Tibial artery (tissue), 4 donors: ENCODE data around the gene SLAMF7.

Experiments
- DNase-seq, 2 donors: peaks; one replicate each; pipeline ENCODE4 v3.0.0-alpha.2; 2019
- H3K27ac ChIP-seq, 2 donors: fragments of 200-600 bp; sonication (generic) in 1 of 2; 1 replicate in 1 of 2; 2 replicates in 1 of 2; pipeline ENCODE4 v1.5.1; 2018 to 2019; ENCODE audit warnings: mild to moderate bottlenecking in 1 of 2
- H3K27me3 ChIP-seq, 2 donors: fragments of 200-600 bp; sonication (generic) in 1 of 2; one replicate each; pipeline versions ENCODE4 v1.5.1 to v1.6.0; 2016 to 2019
- H3K36me3 ChIP-seq, 3 donors: fragments of 200-600 bp; sonication (generic) in 2 of 3; one replicate each; pipeline ENCODE4 v1.5.1; 2016 to 2019; ENCODE audit warnings: mild to moderate bottlenecking in 2 of 3
- H3K4me1 ChIP-seq, 4 donors: fragments of 200-600 bp; sonication (generic) in 2 of 4; 1 replicate in 3 of 4; 2 replicates in 1 of 4; pipeline ENCODE4 v1.5.1; 2016 to 2019
- H3K4me3 ChIP-seq, 2 donors: fragments of 200-600 bp; sonication (generic) in 1 of 2; 1 replicate in 1 of 2; 2 replicates in 1 of 2; pipeline ENCODE4 v1.5.1; 2018 to 2019; ENCODE audit warnings: mild to moderate bottlenecking in 2 of 2
- H3K9me3 ChIP-seq, 3 donors: fragments of 200-600 bp; sonication (generic) in 1 of 3; one replicate each; pipeline ENCODE4 v1.5.1; 2016 to 2019
- CTCF ChIP-seq, 2 experiments: fragments of 200-600 bp in 1 of 2; fragments of 450-650 bp in 1 of 2; IDR thresholded peaks; one replicate each; pipeline ENCODE4 v1.5.1; 2017 to 2019; ENCODE audit warnings: antibody characterized with exemption in 2 of 2, mild to moderate bottlenecking in 1 of 2, moderate library complexity in 1 of 2
- intact Hi-C: fragments of 100-400 bp; cut with DNase I; formaldehyde crosslinking; loops from one replicate; pipeline ENCODE4 v1.15.0; 2023; ENCODE audit warnings: low total_unique reads

The SLAMF7 gene

GRCh38 chr1:160745551-160745950, 6.5 kb downstream of the SLAMF7 start:
- no peak for TF ChIP-seq CTCF (IDR thresholded peaks at IDR 0.05)
- Histone ChIP-seq H3K27me3 (no peaks in the 10 kb centered on the region), H3K4me1 (no peaks in the 10 kb centered on the region), H3K36me3 (no peaks in the 10 kb centered on the region), H3K4me3 (no peak overlapping the region), H3K27ac (no peak overlapping the region), H3K9me3 (no peaks in the 10 kb centered on the region)
- intact Hi-C loops = no loop called here
- DNase-seq = no peak

- no peaks in the 10 kb centered on the region for H3K4me1 ChIP-seq
- H3K36me3 ChIP-seq = no peaks in the 10 kb centered on the region
- no peaks in the 10 kb centered on the region for H3K9me3 ChIP-seq
- H3K4me3 ChIP-seq = no peak overlapping the region
- DNase-seq = no peak
- TF ChIP-seq CTCF (IDR thresholded peaks at IDR 0.05) = no peak
- H3K27me3 ChIP-seq = no peaks in the 10 kb centered on the region
- H3K27ac ChIP-seq = no peak overlapping the region
- intact Hi-C loops = no loop called here
Observed at GRCh38 chr1:160746836-160747500, 7.9 kb downstream of the SLAMF7 start.

- TF ChIP-seq CTCF (IDR thresholded peaks at IDR 0.05) = no peak
- H3K9me3 ChIP-seq = no peaks in the 10 kb centered on the region
- no peak overlapping the region for H3K4me3 ChIP-seq
- DNase-seq = no peak
- intact Hi-C loops = no loop called here
- no peak overlapping the region for H3K27ac ChIP-seq
- no peaks in the 10 kb centered on the region for H3K36me3 ChIP-seq
- H3K4me1 ChIP-seq = no peaks in the 10 kb centered on the region
- no peaks in the 10 kb centered on the region for H3K27me3 ChIP-seq
Observed at GRCh38 chr1:160747717-160748116, 8.7 kb downstream of the SLAMF7 start.

GRCh38 chr1:160748181-160748877, 9.3 kb downstream of the SLAMF7 start:
- H3K36me3 ChIP-seq = no peaks in the 10 kb centered on the region
- no peaks in the 10 kb centered on the region for H3K27me3 ChIP-seq
- no peak overlapping the region for H3K4me3 ChIP-seq
- no peak for DNase-seq
- no peaks in the 10 kb centered on the region for H3K4me1 ChIP-seq
- H3K27ac ChIP-seq = no peak overlapping the region
- TF ChIP-seq CTCF (IDR thresholded peaks at IDR 0.05) = no peak
- no peaks in the 10 kb centered on the region for H3K9me3 ChIP-seq
- intact Hi-C loops = no loop called here

- Histone ChIP-seq H3K36me3 (no peaks in the 10 kb centered on the region), H3K9me3 (no peaks in the 10 kb centered on the region), H3K4me1 (no peaks in the 10 kb centered on the region), H3K27ac (no peak overlapping the region), H3K4me3 (no peak overlapping the region), H3K27me3 (no peaks in the 10 kb centered on the region)
- intact Hi-C loops = no loop called here
- DNase-seq = no peak
- TF ChIP-seq CTCF (IDR thresholded peaks at IDR 0.05) = no peak
Observed at GRCh38 chr1:160748878-160749269, 9.8 kb downstream of the SLAMF7 start.
